ENCODE data around the gene SRRM5.
"Not testable (repeated sequence)": the region's sequence is repeated elsewhere in the genome, so short reads cannot be mapped to it uniquely, and the experiment has no call there.

SRRM5 gene

DNA sequence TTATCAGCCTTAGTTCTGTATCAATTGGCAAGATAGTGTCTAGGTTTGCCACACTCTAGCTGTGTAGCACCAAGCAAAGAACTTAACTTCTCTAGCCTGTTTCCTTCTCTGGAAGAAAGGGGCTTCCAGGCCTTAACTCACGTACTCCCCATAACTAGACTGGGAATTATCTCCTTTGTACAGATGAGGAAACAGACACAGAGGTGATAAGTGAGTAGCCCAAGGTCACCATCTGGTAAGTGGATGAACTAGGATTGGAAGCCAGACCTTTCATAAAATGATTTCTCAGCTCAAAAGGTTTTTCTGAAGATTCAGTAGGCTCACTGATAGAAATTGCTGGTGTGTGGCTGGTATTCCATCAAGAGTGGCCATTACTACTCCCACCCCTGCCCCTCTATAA, 4.4 kb downstream of the SRRM5 start:
- DNase-seq (ENCODE audit: low read depth) = no peak

DNA sequence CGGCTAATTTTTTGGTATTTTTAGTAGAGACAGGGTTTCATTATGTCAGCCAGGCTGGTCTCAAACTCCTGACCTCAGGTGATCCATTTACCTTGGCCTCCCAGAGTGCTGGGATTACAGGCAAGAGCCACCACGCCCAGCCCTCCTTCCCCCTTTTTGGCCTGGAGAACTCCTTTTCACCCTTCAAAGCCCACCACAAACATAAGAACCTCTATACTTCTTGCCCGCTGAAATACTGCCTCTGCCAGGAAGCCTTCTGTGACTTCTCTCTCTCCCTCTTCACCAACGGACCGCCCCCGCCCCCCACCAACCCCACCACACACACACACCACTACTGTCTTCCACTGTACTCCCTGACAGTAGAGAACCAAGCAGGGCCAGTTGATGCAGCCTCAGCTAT, 5.1 kb downstream of the SRRM5 start:
- DNase-seq (ENCODE audit: low read depth) = no peak

DNA sequence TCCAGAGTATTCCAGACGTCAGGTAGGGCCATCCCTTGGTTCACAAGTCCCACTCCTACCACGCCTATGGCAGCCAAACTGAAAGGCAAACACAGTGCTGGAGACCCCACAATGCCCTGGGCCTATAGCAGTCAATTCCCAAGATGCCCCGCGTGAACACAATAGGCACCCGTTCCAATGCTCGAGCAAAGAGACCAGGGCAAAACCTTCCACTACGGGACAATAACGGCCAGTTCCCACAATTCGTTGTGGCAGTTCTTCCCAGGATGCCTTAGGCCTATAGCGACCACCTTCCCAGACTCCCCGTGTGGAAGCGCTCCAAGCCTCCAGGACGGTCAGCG, 7.0 kb downstream of the SRRM5 start:
- DNase-seq (ENCODE audit: low read depth) = peak; percentile 13

DNA sequence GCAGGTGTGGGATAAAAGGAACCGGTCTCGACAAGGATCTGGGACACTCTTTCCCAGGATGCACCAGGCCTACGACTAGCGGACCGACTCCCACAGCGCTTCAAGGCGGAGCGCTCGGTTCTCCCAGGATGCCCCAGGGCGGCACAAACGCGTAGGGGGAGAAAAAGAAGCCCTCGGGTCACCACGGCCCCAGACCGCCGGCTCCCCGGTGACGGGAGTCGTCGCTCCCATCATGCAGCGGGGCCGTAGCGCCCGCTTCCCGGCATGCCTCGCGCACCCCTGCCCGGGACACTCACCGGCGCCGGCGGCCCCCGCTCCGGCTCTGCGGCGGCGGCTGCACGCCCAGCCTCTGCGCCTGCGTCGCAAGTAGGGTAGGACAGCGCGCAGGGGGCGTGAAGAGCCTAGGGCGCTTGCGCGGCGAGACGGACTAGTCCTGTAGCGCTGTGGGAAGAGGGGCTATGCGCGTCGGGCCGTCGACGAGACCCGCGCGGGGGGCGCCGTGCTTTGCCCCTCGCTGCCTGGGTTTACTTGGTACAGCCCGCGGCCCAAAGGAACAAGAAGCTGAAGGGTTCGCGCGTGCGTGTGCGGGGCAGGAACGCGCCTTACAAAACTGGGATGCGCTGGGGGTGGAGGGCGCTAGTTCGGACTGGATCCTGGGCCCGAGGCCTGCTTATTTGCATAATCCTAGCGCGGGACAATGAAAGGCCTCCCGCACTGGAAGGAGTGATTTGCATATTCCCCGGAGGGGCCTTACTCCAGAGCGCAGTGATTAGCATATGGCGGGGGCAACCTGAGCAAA, 7.6 kb downstream of the SRRM5 start, which contains the start of gene ZNF428:
Gene ZNF428 (minus strand): TSS at position 368 of the 799 bp plus-strand sequence. CDS start 5,325 bp downstream, outside the sequence.
- DNase-seq (ENCODE audit: low read depth) = peak; percentile 78

DNA sequence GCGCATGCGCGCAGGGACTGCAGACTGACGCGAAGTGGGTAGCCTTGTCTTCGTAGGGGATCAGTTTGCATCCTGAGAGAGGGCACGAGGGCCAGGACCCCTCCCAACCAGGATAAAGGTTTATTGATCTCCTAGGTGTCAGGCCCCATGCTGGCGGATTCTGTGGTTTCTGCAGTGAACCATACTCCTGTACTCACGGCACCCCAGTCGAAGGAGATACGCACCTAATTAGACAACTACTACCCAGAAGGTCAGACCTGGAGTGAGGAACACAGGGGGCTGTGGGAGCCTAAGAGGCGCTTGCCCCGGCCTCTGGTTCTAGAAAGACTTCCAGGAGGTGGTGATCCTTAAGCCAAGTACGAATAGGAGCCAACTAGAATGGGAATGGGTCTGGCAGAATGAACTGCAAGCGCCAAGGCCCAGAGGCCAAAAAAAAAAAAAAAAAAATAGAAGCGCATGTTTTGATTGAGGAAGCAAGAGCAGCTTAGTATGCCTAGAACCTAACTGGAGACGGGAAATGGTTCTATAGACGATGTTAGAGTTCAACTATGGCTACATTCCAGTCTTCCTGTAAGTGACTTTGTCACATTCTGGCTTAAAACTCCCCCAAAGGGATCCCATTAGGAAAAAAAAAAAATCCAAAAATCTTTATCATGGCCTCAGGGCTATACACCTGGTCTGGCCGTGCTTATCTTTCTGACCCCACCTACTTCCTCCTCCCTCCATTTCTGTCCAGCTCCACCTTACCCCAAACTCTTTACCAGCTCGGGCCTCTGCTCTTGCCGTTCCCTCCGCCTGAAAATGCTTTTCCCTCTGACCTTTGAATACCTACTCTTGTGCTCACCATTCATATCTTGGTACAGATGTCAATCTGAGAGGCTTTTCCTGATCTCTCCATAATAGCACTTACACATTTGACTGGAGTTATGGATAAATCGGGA, 8.4 kb downstream of the SRRM5 start:
- peak; percentile 77 for DNase-seq (ENCODE audit: low read depth)

DNA sequence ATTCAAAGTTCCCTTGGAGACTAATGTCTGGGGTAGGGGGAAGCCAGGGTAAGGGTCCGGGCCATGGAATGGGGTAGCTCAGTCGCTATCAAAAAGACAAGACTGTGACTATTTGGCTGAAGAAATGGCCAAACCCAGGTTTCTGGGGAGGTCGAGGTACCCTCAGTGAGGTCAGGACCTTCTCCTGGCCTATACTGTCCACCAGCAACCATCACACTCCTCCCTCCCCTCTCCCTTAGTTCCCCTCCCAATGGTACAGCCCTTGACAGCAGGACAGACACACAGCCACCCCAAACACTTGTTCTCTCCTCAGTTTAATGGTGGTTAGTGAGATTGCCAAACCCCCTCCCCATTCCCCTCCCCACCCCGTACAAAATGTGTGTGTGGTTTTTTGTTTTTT, 10.2 kb downstream of the SRRM5 start:
- no peak for DNase-seq (ENCODE audit: low read depth)

DNA sequence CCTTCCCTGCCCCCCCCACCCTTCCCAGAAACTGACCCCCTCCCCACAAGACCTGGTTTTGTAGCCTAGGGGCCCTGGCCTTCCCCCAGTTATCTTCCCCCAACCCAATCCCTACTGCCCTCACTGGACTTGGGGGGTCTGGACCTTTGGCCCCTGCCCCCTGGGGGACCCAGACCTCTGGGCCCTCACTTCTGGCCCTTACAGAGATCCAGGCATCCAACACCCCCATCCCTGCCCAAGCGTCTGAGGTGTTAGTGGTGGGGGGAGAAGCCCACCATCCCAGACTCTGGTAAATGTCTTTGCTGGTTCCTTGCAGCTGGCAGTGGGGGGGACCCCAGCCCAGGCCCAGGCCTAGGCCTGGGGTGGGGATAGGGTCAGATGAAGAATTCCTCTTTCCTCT, 11.1 kb downstream of the SRRM5 start:
- no peak for DNase-seq (ENCODE audit: low read depth)

DNA sequence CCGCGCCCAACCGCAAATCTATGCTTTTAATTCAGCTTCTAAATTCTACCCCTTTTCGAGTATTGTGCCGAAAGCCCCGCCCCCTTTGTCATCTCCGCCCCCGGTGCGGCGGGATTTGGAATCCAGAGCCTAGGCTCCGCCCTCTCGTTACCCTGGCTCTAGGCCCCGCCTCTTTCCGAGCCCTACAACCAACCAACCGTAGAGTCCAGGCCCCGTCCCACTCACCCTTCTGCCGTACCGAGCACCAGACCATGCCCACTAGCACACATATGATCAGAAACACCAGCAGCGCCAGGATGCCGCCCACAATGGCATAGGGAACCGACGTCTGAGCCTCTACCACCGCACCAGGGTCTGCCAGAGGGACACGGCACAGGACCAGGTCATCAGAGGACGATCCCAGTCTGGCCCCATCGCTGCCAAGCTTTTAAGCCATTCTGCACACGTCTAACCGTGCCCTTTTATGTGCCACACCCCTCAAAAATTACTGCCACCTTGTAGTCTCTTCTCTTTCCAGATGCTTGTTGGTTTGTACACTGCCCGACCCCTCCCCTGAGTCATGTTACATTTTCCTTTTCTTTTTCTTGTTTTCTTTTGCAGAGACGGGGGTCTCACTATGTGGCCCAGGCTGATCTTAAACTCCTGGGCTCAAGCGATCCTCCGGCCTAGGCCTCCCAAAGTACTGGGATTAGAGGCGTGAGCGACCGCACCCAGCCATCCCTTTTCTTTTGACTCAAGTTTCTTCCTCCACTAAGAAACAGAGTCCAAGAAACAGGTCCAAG, 12.2 kb downstream of the SRRM5 start:
- DNase-seq (ENCODE audit: low read depth) = no peak

DNA sequence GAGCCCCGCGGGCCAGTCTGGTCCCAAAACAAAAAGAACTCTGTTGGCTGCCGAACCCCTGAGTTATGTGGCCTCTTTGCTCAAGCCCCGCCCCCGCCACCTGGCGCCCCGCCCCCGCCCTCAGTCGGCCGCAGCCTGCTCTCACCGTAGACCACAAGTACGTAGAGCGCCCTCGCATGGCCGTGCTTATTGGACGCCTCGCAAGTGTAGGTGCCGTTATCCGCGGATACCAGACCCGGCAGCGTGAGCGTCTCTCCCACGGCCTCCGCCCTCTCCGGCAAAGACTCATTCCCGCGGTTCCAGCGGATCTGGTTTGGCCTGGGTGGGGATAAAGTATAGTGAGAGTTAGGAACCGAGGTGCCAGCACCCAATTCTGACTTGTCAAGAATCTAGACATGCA, 13.0 kb downstream of the SRRM5 start:
- DNase-seq (ENCODE audit: low read depth) = peak; percentile 80

DNA sequence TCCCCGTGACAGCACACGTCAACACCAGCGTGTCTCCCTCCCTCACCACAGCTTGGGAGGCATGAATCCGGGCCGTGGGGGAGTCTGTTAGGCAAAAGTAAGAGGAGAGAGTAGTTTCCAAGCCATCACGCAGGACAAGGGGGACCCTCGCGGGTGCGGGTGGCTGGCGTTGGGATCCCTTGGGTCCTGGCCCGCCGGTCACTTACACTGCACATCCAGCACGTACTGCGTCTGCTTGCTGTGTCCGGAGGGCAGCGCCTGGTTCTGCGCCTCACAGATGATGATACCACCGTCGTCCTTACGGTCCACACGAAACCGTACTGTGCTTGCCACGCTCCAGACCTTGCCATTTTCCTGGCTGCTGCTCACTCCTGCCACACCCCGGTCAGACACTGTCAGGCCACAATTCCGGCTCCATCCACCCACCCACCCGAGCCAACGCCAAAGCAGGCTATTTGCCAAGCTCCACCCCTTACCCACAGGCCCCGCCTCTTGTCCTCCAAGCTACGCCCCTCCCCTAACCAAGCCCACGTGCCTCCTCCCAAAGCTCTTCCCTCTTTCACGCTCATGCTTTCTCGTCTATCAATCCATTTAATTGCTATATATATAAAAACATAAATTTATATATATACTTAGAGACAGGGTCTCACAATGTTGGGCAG, 14.2 kb downstream of the SRRM5 start:
- DNase-seq (ENCODE audit: low read depth) = no peak

DNA sequence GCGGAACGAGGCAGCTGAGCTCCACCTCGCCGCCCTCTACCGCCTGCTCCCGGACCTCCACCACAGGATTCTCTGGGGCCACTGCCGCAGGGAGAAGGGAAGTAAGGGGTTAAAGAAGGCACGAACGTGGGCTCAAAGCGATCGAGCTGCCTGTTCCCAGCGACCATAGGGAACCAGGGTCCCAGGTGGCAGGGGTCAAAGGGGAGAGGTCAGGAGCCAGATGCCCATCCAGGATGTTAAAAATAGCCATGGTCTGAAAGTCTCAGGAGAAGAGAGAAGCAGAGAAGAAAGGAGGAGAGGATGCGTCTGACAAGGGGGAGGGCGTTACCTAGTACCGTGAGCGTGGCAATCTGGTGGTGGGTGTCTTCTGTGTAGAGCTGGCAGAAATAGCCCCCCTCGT, 14.9 kb downstream of the SRRM5 start:
- no peak for DNase-seq (ENCODE audit: low read depth)

DNA sequence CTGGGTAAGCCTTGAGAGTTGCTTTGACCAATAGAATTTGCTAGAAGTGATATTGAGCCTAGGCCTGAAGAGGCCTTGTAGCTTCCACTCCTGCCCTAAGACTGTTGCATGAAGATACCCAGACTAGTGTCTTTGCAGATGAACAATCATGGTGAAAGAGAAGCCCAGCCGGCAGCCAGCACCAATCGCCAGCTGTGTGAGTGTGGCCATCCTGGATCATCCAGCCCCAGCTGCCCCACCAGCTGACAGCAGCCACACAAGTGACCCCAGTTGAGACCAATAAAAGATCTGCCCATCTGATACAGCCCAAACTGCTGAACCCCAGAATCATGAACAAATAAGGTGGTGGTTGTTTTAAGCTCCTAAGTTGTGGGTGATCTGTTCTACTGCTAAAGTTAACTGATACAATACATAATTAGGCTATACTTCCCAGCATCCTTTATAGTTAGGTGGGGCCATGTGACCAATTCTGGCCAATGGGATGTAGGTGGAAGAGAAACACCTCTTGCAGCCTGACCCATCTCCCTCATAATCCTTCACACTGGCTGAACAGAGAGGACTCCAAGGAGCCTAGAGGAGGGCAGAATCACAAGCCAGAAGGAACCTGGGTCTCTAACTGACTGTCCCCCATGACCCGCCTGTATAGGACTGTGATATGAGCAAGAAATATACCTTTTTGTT, 16.9 kb downstream of the SRRM5 start:
- DNase-seq (ENCODE audit: low read depth) = no peak

DNA sequence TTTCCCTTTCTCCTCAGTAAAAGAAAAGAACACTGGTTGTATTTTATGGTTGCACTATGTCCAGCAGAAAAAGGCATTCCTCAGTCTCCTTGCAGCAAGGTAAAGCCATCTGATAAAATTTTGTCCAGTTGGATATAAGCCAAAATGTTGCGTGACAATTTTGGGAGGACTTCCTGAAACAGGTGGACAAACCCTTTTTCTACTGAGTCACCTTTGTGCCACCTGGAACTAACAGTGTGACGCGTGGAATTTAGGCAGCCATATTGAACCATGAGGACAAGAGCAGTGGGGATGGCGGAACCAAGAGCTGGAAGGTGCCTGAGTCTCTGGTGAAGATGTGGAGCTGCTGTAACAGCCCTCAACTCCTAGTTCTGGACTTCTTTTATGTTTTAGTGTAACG, 19.6 kb downstream of the SRRM5 start:
- DNase-seq (ENCODE audit: low read depth) = no peak

DNA sequence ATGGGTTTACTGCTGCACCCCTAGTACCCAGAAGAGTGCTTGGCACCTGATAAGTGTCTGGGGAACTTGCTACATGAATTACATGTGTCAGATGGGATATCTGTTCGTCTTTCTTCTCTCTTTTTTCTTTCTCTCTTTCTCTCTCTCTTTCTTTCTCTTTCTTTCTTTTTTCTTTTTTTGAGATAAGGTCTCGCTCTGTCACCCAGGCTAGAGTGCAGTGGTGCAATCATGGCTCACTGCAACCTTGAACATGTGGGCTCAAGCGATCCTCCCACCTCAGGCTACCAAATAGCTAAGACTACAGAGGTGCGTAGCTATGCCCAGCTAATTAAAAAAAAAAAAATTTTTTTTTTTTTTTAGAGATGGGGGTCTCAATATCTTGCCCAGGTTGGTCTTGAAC, 21.6 kb downstream of the SRRM5 start:
- DNase-seq (ENCODE audit: low read depth) = no peak

DNA sequence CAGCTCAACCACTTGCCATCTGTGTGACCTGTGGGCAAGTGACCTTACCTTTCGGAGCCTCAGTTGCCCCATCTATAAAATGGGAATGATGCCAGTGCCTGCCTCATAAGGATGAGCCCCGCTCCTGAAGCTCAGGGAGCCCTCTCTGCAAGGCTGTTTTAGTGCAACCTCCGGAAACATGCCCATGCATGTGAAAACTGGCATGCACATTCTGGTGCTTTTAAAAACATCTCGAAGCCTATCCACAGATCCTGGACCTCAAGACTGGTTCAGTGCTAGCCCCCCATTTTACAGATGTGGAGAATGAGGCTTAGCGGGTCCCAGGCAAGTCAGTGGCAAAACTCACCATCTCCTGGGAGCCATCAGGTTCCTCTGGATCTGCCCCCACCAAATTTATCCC, 22.2 kb downstream of the SRRM5 start:
- no peak for DNase-seq (ENCODE audit: low read depth)

DNA sequence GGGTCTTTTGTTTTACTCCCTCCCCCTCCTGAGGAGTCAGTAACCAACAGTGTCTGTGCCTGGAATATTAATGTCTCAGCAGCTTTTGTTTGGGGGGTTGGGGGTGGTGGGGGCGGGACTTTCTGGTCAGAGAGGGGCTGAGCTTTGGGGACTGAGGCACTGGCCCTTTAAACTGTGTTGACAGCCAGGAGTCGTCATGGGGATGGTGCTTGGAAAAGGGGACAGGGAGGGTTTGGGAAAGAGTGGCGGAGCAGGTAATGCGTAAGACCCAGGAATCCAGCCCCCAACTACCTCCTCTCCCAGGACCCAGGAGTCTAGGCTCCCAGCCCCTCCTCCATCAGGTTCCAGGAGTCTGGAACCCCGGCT, 22.6 kb downstream of the SRRM5 start:
- no peak for DNase-seq (ENCODE audit: low read depth)

DNA sequence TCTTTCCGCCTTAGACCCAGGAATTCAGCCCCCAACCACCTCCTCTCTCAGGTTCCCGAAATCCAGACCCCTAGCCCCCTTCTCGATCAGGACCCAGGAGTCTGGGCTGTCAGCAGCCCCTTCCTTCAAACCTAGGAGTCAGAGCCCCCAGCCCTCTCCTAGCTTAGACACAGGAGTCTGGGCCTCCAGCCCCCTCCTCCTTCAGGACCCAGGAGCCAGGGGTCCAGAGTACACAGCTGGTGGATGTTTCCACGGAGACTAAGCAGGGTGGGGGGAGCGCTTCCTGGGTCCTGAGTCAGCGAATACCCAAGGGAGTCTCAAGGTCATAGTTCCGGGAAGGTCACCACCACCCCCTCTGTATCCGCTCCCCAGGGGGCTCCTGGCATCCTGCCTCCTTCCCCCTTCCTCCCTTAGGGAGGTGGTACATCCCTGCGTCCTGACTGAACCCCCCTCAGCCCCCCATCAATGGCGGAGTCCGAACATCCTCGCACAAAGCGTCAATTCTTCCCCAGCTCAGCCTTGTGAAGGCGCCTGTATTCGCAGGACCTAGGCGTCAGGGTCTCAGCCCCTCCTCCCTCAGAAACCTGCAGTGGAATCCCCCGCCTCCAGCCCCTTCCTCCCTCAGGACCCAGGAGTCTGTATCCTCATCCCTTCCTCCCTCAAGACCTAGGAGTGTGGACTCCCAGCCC, 23.1 kb downstream of the SRRM5 start:
- no peak for DNase-seq (ENCODE audit: low read depth)

DNA sequence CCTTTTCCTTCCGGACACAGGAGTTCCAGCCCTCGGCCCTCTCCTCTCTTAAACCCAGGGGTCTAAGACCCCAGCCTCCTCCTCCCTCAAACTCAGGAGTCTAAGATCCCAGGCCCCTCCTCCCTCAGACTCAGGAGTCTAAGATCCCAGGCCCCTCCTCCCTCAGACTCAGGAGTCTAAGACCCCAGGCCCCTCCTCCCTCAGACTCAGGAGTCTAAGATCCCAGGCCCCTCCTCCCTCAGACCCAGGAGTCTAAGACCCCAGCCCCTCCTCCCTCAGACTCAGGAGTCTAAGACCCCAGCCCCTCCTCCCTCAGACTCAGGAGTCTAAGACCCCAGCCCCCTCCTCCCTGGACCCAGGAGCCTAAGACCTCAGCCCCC, 23.7 kb downstream of the SRRM5 start:
- DNase-seq (ENCODE audit: low read depth) = not testable (repeated sequence)

DNA sequence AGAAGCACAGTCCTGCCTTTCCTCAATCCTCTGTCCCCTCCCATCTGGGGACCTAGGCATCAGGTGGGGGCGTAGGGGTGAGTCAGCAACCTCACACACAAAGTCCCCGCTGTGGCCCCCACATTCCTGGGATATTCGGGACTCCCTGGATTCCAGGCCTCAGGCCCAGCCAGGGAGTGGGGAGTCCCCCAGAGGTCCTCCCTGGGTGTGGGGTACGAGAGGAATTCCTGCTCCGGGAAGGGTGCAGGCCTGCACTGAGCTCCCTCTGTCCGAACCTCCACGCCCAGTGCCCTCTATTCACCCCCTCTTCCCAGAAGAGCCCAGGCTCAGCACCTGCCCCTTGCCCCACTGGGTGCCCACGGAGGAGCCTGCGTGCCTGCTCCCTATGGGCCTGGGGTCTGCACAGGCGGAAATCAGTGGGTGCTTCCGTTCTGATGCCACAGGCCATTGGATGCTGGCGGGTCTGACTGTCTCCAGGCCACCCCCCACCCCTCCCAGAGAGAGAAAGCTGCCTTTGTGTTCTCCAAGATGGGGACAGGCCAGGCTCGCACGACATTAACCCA, 24.3 kb downstream of the SRRM5 start:
- no peak for DNase-seq (ENCODE audit: low read depth)

DNA sequence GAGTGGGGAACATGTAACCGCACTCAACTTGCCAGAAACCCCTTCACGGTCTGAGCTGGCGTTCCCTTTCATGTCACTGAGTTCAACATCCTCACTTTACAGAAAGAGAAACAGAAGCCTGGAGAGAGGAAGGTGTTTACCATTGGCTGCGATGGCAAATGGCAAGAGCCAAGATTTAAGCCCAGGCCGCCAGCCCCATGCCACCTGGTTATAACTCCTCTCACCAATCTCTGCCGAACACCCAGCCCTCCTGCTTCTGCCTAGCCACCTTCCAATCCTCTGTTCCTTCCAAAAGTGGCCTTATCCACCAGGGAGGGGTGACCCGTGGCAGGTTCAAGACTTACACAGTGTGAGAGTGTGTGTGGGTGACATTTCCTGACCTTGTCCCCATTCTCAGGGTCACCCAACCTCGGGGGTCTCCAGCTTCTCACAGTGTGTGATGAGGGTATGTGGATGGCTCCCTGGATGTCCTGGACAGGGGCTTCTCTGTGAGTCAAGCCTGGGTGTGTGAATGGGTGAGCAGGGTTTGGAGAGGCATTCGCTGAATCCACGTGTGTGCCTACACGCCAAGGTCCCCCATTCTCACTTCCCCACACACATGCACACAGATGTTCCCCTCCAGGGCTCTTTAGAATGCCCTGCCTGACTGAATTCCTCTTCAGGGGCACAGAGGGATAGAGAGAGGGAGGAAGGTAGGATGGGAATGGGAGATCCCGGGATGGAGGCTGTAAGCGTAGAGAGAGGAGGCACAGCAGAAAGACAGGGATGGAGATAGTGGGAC, 26.5 kb downstream of the SRRM5 start:
- DNase-seq (ENCODE audit: low read depth) = no peak

Measured in activated T-cell treated with anti-CD3 and anti-CD28 coated beads for 1 hour (primary cell).